ENCODE data around the gene OSBPL8. TPM values are rescaled to one million over a fixed set of nuclear protein-coding genes. Genes with fewer than 3 reads are reported as not detected.

OSBPL8 gene
- total and polyA plus RNA-seq, 4 donors: 8.6 to 114 (median 53.3) TPM

- Histone ChIP-seq H3K9me3 (ENCODE audit: control insufficient read depth in 4 of 4, insufficient read depth in 3 of 4, low read length in 3 of 4) (no peaks in the 10 kb centered on the region), H3K4me3 (no peak overlapping the region), H3K36me3 (ENCODE audit: control insufficient read depth in 4 of 4, insufficient read depth in 4 of 4, low read length in 4 of 4) (no peaks in the 10 kb centered on the region), H3K27ac (ENCODE audit: low read depth in 1 of 2, low read length in 1 of 2) (no peak overlapping the region), H3K4me1 (ENCODE audit: control insufficient read depth in 5 of 5, insufficient read depth in 5 of 5, low read length in 5 of 5) (no peaks in the 10 kb centered on the region), H3K9ac (ENCODE audit: insufficient read depth in 1 of 2, low read length in 2 of 2) (no peak overlapping the region), H3K27me3 (ENCODE audit: control insufficient read depth in 3 of 3, insufficient read depth in 3 of 3, low read length in 2 of 3) (no peaks in the 10 kb centered on the region)
- DNase-seq (no peak), ATAC-seq (ENCODE audit: insufficient read depth, low FRiP score) (no peak)
- no peak for TF ChIP-seq CTCF (IDR thresholded peaks at IDR 0.05; ENCODE audit: control extremely low read depth, extremely low read depth)
- 78 to 81% methylated on average over 3 of the region's 3 CpGs for WGBS, 2 donors
These were observed 9.4 kb upstream of the OSBPL8 start for GRCh38 chr12:76568888-76569551.

- H3K4me3 ChIP-seq: no peak overlapping the region
- no peak overlapping the region for H3K9ac ChIP-seq (ENCODE audit: insufficient read depth in 1 of 2, low read length in 2 of 2)
- H3K36me3 ChIP-seq (ENCODE audit: control insufficient read depth in 4 of 4, insufficient read depth in 4 of 4, low read length in 4 of 4): no peaks in the 10 kb centered on the region
- ATAC-seq (ENCODE audit: insufficient read depth, low FRiP score) (no peak), DNase-seq (no peak)
- no peak for TF ChIP-seq CTCF (IDR thresholded peaks at IDR 0.05; ENCODE audit: control extremely low read depth, extremely low read depth)
- H3K4me1 ChIP-seq (ENCODE audit: control insufficient read depth in 5 of 5, insufficient read depth in 5 of 5, low read length in 5 of 5): peaks cover 0 to 2% (median 0%) of the 10 kb centered on the region in 5 donors
- no peak overlapping the region for H3K27ac ChIP-seq (ENCODE audit: low read depth in 1 of 2, low read length in 1 of 2)
- no peaks in the 10 kb centered on the region for H3K9me3 ChIP-seq (ENCODE audit: control insufficient read depth in 4 of 4, insufficient read depth in 3 of 4, low read length in 3 of 4)
- WGBS, 2 donors: 76 to 82% methylated on average over 3 of the region's 3 CpGs
- no peaks in the 10 kb centered on the region for H3K27me3 ChIP-seq (ENCODE audit: control insufficient read depth in 3 of 3, insufficient read depth in 3 of 3, low read length in 2 of 3)
These were observed 8.6 kb upstream of the OSBPL8 start for GRCh38 chr12:76568130-76568529.

GRCh38 chr12:76563061-76563460 lies 3.5 kb upstream of the OSBPL8 start:
- peaks cover 0 to 12% (median 2%) of the 10 kb centered on the region in 5 donors for H3K4me1 ChIP-seq (ENCODE audit: control insufficient read depth in 5 of 5, insufficient read depth in 5 of 5, low read length in 5 of 5)
- no peaks in the 10 kb centered on the region for H3K27me3 ChIP-seq (ENCODE audit: control insufficient read depth in 3 of 3, insufficient read depth in 3 of 3, low read length in 2 of 3)
- H3K9ac ChIP-seq (ENCODE audit: insufficient read depth in 1 of 2, low read length in 2 of 2): no peak overlapping the region
- DNase-seq: no peak
- no peak overlapping the region for H3K27ac ChIP-seq (ENCODE audit: low read depth in 1 of 2, low read length in 1 of 2)
- no peaks in the 10 kb centered on the region for H3K36me3 ChIP-seq (ENCODE audit: control insufficient read depth in 4 of 4, insufficient read depth in 4 of 4, low read length in 4 of 4)
- H3K4me3 ChIP-seq: no peak overlapping the region
- no peaks in the 10 kb centered on the region for H3K9me3 ChIP-seq (ENCODE audit: control insufficient read depth in 4 of 4, insufficient read depth in 3 of 4, low read length in 3 of 4)
- WGBS, 2 donors: 95 to 97% methylated on average over 2 of the region's 2 CpGs
- no peak for ATAC-seq (ENCODE audit: insufficient read depth, low FRiP score)
- no peak for TF ChIP-seq CTCF (IDR thresholded peaks at IDR 0.05; ENCODE audit: control extremely low read depth, extremely low read depth)

GRCh38 chr12:76562130-76562529 lies 2.6 kb upstream of the OSBPL8 start:
- no peak for ATAC-seq (ENCODE audit: insufficient read depth, low FRiP score)
- no peak for TF ChIP-seq CTCF (IDR thresholded peaks at IDR 0.05; ENCODE audit: control extremely low read depth, extremely low read depth)
- no peaks in the 10 kb centered on the region for H3K36me3 ChIP-seq (ENCODE audit: control insufficient read depth in 4 of 4, insufficient read depth in 4 of 4, low read length in 4 of 4)
- H3K27me3 ChIP-seq (ENCODE audit: control insufficient read depth in 3 of 3, insufficient read depth in 3 of 3, low read length in 2 of 3): no peaks in the 10 kb centered on the region
- no peak overlapping the region for H3K27ac ChIP-seq (ENCODE audit: low read depth in 1 of 2, low read length in 1 of 2)
- H3K9me3 ChIP-seq (ENCODE audit: control insufficient read depth in 4 of 4, insufficient read depth in 3 of 4, low read length in 3 of 4): no peaks in the 10 kb centered on the region
- H3K9ac ChIP-seq (ENCODE audit: insufficient read depth in 1 of 2, low read length in 2 of 2): no peak overlapping the region
- H3K4me3 ChIP-seq: no peak overlapping the region
- whole genome bisulfite sequencing, 2 donors: 37 to 45% methylated on average over 3 of the region's 3 CpGs
- DNase-seq: no peak
- peaks cover 0 to 21% (median 5%) of the 10 kb centered on the region in 5 donors for H3K4me1 ChIP-seq (ENCODE audit: control insufficient read depth in 5 of 5, insufficient read depth in 5 of 5, low read length in 5 of 5)
